CD4-positive, alpha-beta T cell (primary cell): ENCODE data around the gene SLC35B1. TPM values are rescaled to one million over a fixed set of nuclear protein-coding genes. Genes with fewer than 3 reads are reported as not detected.
A peak's percentile ranks its signal among the peaks of the same experiment; 100 is the strongest.
"Not testable (repeated sequence)": the region's sequence is repeated elsewhere in the genome, so short reads cannot be mapped to it uniquely, and the experiment has no call there.

ENCODE experiments used
- ATAC-seq: fragments of 200-7000 bp; cut with Tn5 transposase; one replicate; pipeline ENCODE4 v1.10.0; 2022; ENCODE audit warnings: mild to moderate bottlenecking; ENCODE audit not compliant: poor library complexity
- CTCF ChIA-PET: fragments of 350-600 bp; sonication (Branson Sonifier 250); formaldehyde crosslinking; loops from one replicate; lab custom pipeline; 2021; ENCODE audit warnings: antibody characterized with exemption, inconsistent platforms; lab: Charles Lee
- POLR2A ChIA-PET: fragments of 350-600 bp; sonication (Branson Sonifier 250); formaldehyde crosslinking; loops from one replicate; lab custom pipeline; 2021; ENCODE audit warnings: antibody characterized with exemption, inconsistent platforms; lab: Charles Lee
- DNase-seq, 14 experiments: peaks; one replicate each; pipeline ENCODE4 v3.0.0-alpha.2; 2013 to 2020; ENCODE audit warnings: mixed read lengths in 2 of 14
- H3K27ac ChIP-seq, 2 donors: one replicate each; pipeline versions ENCODE4 v1.5.1 to v1.7.0; 2013; ENCODE audit warnings: low read length in 2 of 2, low read depth in 1 of 2, mild to moderate bottlenecking in 1 of 2
- H3K27me3 ChIP-seq, 2 experiments: 1 replicate in 1 of 2; 2 replicates in 1 of 2; pipeline versions ENCODE4 v1.6.1 to v1.7.0; 2013; ENCODE audit warnings: low read length in 2 of 2, control low read depth in 1 of 2, mild to moderate bottlenecking in 1 of 2, moderate library complexity in 1 of 2; ENCODE audit not compliant: insufficient read depth in 2 of 2, control insufficient read depth in 1 of 2
- H3K36me3 ChIP-seq: one replicate; pipeline ENCODE4 v1.6.1; 2013; ENCODE audit warnings: low read length, control low read depth; ENCODE audit not compliant: insufficient read depth
- H3K4me1 ChIP-seq: one replicate; pipeline ENCODE4 v1.6.1; 2013; ENCODE audit warnings: low read length, control low read depth; ENCODE audit not compliant: insufficient read depth
- H3K4me3 ChIP-seq: one replicate; pipeline ENCODE4 v1.5.1; 2013; ENCODE audit warnings: mild to moderate bottlenecking, low read length, moderate library complexity
- H3K9me3 ChIP-seq, 2 experiments: 1 replicate in 1 of 2; 2 replicates in 1 of 2; pipeline versions ENCODE4 v1.6.1 to v1.7.0; 2013; ENCODE audit warnings: low read length in 2 of 2, mild to moderate bottlenecking in 2 of 2, control low read depth in 1 of 2, moderate library complexity in 1 of 2; ENCODE audit not compliant: control insufficient read depth in 1 of 2, insufficient read depth in 1 of 2
- H3K27ac Mint-ChIP-seq: one replicate; pipeline ENCODE4 v1.8.0; 2020; ENCODE audit warnings: mixed read lengths
- H3K27me3 Mint-ChIP-seq: one replicate; pipeline ENCODE4 v1.8.0; 2021; ENCODE audit warnings: mixed read lengths
- H3K36me3 Mint-ChIP-seq: one replicate; pipeline ENCODE4 v1.8.0; 2021; ENCODE audit warnings: low read depth, mixed read lengths
- H3K4me1 Mint-ChIP-seq: one replicate; pipeline ENCODE4 v1.8.0; 2021; ENCODE audit warnings: low read depth, mixed read lengths
- H3K4me3 Mint-ChIP-seq: one replicate; pipeline ENCODE4 v1.8.0; 2020; ENCODE audit warnings: mild to moderate bottlenecking, mixed read lengths
- H3K9me3 Mint-ChIP-seq: one replicate; pipeline ENCODE4 v1.8.0; 2020; ENCODE audit warnings: mixed read lengths
- intact Hi-C, 2 experiments: fragments of 100-400 bp; cut with DNase I in 1 of 2; cut with micrococcal nuclease in 1 of 2; formaldehyde crosslinking; loops; one replicate each; pipeline versions ENCODE4 v1.15.1 to v1.9.0; 2023 to 2025; cut with DNase I, micrococcal nuclease
- total RNA-seq, 174 experiments: library from RNA in 2 of 174; stranded (reverse) in 2 of 174; gene quantifications; one replicate each; pipeline ENCODE4 v1.2.3 and lab custom pipeline; 2021 to 2026
- TF ChIP-seq, protein P1 (sequence below): fragments of 200-600 bp; IDR thresholded peaks from one replicate; pipeline ENCODE4 v1.8.0; 2022; ENCODE audit warnings: antibody characterized with exemption, mild to moderate bottlenecking

Gene SLC35B1
- total RNA-seq, 2 experiments from 2014 or later, result 44.0 to 46.8 TPM

DNA sequence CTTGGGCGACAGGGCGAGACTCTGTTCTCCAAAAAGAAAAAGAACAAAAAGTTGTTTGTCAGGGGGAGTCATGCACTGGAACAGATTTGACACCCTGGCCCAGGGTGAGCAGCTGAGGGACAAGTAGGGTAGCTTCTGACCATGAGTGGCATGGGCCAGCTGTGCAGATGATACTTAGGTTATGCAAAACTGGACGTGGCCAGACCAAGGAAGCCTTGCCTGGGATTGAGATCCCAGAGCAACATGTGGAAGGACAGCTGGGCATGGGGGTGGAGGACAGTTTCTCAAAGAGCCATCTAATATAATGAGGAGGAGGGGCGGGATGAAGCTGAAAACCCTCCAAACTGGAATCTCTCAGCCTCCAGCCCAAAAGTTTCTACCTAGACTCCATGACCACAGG is 19.6 kb upstream of the SLC35B1 start:
- ChIA-PET CTCF (interaction anchor here (2.0 kb wide), 1 partner anchor 157 kb away, joined by 5 read pairs; no protein-coding TSS in a partner anchor), POLR2A (interaction anchor here (1.1 kb wide), 1 partner anchor 12 kb away, joined by 3 read pairs; no protein-coding TSS in a partner anchor)
- no peak overlapping the region for H3K27ac ChIP-seq
- Mint-ChIP-seq H3K36me3 (peaks cover 88% of the 10 kb centered on the region), H3K9me3 (no peaks in the 10 kb centered on the region), H3K27me3 (no peaks in the 10 kb centered on the region), H3K27ac (peak overlapping the region; percentile 27), H3K4me1 (peaks cover 63% of the 10 kb centered on the region), H3K4me3 (no peak overlapping the region)
- peaks cover 66% of the 10 kb centered on the region for H3K4me1 ChIP-seq
- H3K4me3 ChIP-seq, result no peak overlapping the region
- H3K36me3 ChIP-seq, result peaks cover 94% of the 10 kb centered on the region
- DNase-seq (no peak), ATAC-seq (no peak)
- intact Hi-C loops, result no loop called here
- no peaks in the 10 kb centered on the region for H3K9me3 ChIP-seq
- TF ChIP-seq, protein P1, sequence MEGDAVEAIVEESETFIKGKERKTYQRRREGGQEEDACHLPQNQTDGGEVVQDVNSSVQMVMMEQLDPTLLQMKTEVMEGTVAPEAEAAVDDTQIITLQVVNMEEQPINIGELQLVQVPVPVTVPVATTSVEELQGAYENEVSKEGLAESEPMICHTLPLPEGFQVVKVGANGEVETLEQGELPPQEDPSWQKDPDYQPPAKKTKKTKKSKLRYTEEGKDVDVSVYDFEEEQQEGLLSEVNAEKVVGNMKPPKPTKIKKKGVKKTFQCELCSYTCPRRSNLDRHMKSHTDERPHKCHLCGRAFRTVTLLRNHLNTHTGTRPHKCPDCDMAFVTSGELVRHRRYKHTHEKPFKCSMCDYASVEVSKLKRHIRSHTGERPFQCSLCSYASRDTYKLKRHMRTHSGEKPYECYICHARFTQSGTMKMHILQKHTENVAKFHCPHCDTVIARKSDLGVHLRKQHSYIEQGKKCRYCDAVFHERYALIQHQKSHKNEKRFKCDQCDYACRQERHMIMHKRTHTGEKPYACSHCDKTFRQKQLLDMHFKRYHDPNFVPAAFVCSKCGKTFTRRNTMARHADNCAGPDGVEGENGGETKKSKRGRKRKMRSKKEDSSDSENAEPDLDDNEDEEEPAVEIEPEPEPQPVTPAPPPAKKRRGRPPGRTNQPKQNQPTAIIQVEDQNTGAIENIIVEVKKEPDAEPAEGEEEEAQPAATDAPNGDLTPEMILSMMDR, result no peak
- H3K27me3 ChIP-seq, result no peaks in the 10 kb centered on the region

DNA sequence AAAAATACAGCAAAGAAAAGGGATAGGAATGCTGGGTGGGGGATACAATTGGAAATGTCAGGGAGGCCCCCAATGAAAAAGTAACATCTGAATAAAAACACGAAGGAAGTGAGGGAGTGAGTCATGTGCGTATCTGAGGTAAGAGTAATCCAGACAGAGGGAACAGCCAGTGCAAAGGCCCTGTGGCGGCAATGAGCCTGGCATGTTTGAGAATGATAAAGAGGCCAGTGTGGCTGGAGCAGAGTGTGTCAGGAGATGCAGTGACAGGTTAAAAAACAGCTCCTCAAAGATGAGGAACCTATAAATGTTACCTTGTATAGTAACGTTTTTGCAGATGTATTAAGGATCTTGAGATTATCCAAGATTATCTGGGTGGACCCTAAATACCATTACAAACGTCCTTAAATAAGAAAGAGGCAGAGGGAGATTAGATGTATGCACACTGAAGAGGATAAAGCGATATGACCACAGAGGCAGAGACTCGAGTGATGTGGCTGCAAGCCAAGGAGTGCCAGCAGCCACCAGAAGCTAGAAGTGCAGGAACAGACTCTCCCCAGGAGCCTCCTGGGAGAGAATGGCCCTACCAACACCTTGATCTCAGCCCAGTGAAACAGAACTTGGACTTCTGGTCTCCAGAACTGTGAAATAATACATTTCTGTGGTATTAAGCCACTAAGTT is 17.8 kb upstream of the SLC35B1 start:
- Mint-ChIP-seq H3K27me3 (no peaks in the 10 kb centered on the region), H3K9me3 (no peaks in the 10 kb centered on the region), H3K4me3 (no peak overlapping the region), H3K36me3 (peaks cover 88% of the 10 kb centered on the region), H3K27ac (peak overlapping the region; percentile 71), H3K4me1 (peaks cover 53% of the 10 kb centered on the region)
- DNase-seq, result no peak
- peaks cover 95% of the 10 kb centered on the region for H3K36me3 ChIP-seq
- ChIA-PET CTCF (no interaction called here), POLR2A (no interaction called here)
- H3K4me1 ChIP-seq, result peaks cover 52% of the 10 kb centered on the region
- ATAC-seq, result no peak
- no peaks in the 10 kb centered on the region for H3K27me3 ChIP-seq
- no peaks in the 10 kb centered on the region for H3K9me3 ChIP-seq
- H3K4me3 ChIP-seq, result no peak overlapping the region
- H3K27ac ChIP-seq, result no peak overlapping the region
- intact Hi-C loops, result no loop called here
- TF ChIP-seq, protein P1, result no peak

DNA sequence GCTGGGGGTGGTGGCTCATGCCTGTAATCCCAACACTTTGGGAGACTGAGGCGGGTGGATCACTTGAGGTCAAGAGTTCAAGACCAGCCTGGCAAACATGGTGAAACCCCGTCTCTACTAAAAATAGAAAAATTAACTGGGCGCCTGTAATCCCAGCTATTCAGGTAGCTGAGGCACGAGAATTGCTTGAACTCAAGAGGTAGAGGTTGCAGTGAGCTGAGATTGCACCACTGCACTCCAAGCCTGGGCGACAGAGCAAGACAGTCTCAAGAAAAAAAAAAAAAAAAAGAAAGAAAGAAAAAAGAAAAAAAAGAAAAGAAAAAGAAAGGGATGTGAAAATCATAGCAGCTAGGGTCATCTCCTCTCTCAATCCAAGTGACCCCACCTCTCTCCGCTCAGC is 16.8 kb upstream of the SLC35B1 start:
- H3K9me3 Mint-ChIP-seq, H3K27ac ChIP-seq, intact Hi-C loops, DNase-seq, H3K9me3 ChIP-seq, H3K27me3 Mint-ChIP-seq, ATAC-seq, CTCF ChIA-PET, H3K4me3 ChIP-seq, H3K27me3 ChIP-seq, H3K4me3 Mint-ChIP-seq, POLR2A ChIA-PET: not testable (repeated sequence)
- peaks cover 88% of the 10 kb centered on the region for H3K36me3 Mint-ChIP-seq
- H3K4me1 Mint-ChIP-seq, result peaks cover 43% of the 10 kb centered on the region
- peak overlapping the region; percentile 71 for H3K27ac Mint-ChIP-seq
- peaks cover 42% of the 10 kb centered on the region for H3K4me1 ChIP-seq
- peaks cover 94% of the 10 kb centered on the region for H3K36me3 ChIP-seq
